HEK293 (cell line): ENCODE results near the gene TTC33.

Experiments used
- CTCF ChIA-PET: fragments of 350-600 bp; formaldehyde crosslinking; extraction: SDS; loops from one replicate; lab custom pipeline; 2021; ENCODE audit warnings: antibody characterized with exemption; lab: Yijun Ruan, JAX
- POLR2A ChIA-PET: fragments of 300-600 bp; formaldehyde crosslinking; extraction: SDS; loops from one replicate; lab custom pipeline; 2020; ENCODE audit warnings: antibody characterized with exemption, inconsistent platforms; lab: Yijun Ruan, JAX
- H3K27ac ChIP-seq: fragments of 200-500 bp; sonication (Bioruptor generic); 2 replicates; pipeline ENCODE4 v1.5.1; 2014; ENCODE audit warnings: low read depth, low read length, control low read depth, inconsistent platforms; ENCODE audit errors: extremely low read depth
- H3K36me3 ChIP-seq, 2 experiments: fragments of 200-500 bp in 1 of 2; sonication (Bioruptor generic) in 1 of 2; 1 replicate in 1 of 2; 2 replicates in 1 of 2; pipeline ENCODE4 v1.5.1; 2014 to 2017; ENCODE audit warnings: inconsistent platforms in 2 of 2, low read length in 2 of 2; ENCODE audit not compliant: control insufficient read depth in 2 of 2, insufficient read depth in 1 of 2
- H3K4me1 ChIP-seq: fragments of 200-500 bp; sonication (Bioruptor generic); 2 replicates; pipeline ENCODE4 v1.5.1; 2014; ENCODE audit warnings: mild to moderate bottlenecking, low read length, inconsistent platforms; ENCODE audit not compliant: control insufficient read depth, insufficient read depth
- H3K4me3 ChIP-seq: 2 replicates; pipeline ENCODE4 v1.5.1; 2011; ENCODE audit warnings: low read depth, mild to moderate bottlenecking, control low read depth, low read length, moderate library complexity
- H3K9me3 ChIP-seq: fragments of 200-500 bp; sonication (Bioruptor generic); 2 replicates; pipeline ENCODE4 v1.5.1; 2014; ENCODE audit warnings: low read depth, low read length, inconsistent platforms; ENCODE audit not compliant: control insufficient read depth, insufficient read depth
- INSM2 ChIP-seq: fragments of 450-650 bp; formaldehyde crosslinking; IDR thresholded peaks from 2 replicates; pipeline ENCODE4 v1.5.1; 2016; ENCODE audit warnings: missing biosample characterization, missing genetic modification characterization
- KLF1 ChIP-seq: fragments of 450-650 bp; formaldehyde crosslinking; IDR thresholded peaks from 2 replicates; pipeline ENCODE4 v1.5.1; 2016; ENCODE audit warnings: missing biosample characterization, missing genetic modification characterization
- PRDM6 ChIP-seq: fragments of 450-650 bp; formaldehyde crosslinking; IDR thresholded peaks from 2 replicates; pipeline ENCODE4 v1.5.1; 2017; ENCODE audit warnings: missing biosample characterization, missing genetic modification characterization
- SCRT1 ChIP-seq: fragments of 450-650 bp; formaldehyde crosslinking; IDR thresholded peaks from 2 replicates; pipeline ENCODE4 v1.5.1; 2016; ENCODE audit warnings: missing biosample characterization, missing genetic modification characterization, borderline replicate concordance
- TSHZ1 ChIP-seq: fragments of 450-650 bp; formaldehyde crosslinking; IDR thresholded peaks from 2 replicates; pipeline ENCODE4 v1.5.1; 2016; ENCODE audit warnings: missing biosample characterization, missing genetic modification characterization, borderline replicate concordance
- WT1 ChIP-seq: fragments of 450-650 bp; formaldehyde crosslinking; IDR thresholded peaks from 2 replicates; pipeline ENCODE4 v1.5.1; 2016; ENCODE audit warnings: missing biosample characterization, missing genetic modification characterization
- ZBTB1 ChIP-seq: fragments of 450-650 bp; formaldehyde crosslinking; IDR thresholded peaks from 2 replicates; pipeline ENCODE4 v1.5.1; 2016; ENCODE audit warnings: missing biosample characterization, missing genetic modification characterization
- ZFP3 ChIP-seq: fragments of 450-650 bp; formaldehyde crosslinking; IDR thresholded peaks from 2 replicates; pipeline ENCODE4 v1.5.1; 2016; ENCODE audit warnings: low read depth, missing biosample characterization, missing genetic modification characterization
- ZNF112 ChIP-seq: fragments of 450-650 bp; formaldehyde crosslinking; IDR thresholded peaks from 2 replicates; pipeline ENCODE4 v1.5.0; 2017; ENCODE audit warnings: missing biosample characterization, missing genetic modification characterization
- ZNF148 ChIP-seq: fragments of 450-650 bp; formaldehyde crosslinking; IDR thresholded peaks from 2 replicates; pipeline ENCODE4 v1.5.0; 2017; ENCODE audit warnings: missing biosample characterization, missing genetic modification characterization, borderline replicate concordance
- ZNF280C ChIP-seq: fragments of 450-650 bp; formaldehyde crosslinking; IDR thresholded peaks from 2 replicates; pipeline ENCODE4 v1.5.1; 2016; ENCODE audit warnings: missing biosample characterization, missing genetic modification characterization
- ZNF391 ChIP-seq: fragments of 450-650 bp; formaldehyde crosslinking; IDR thresholded peaks from 2 replicates; pipeline ENCODE4 v1.5.1; 2016; ENCODE audit warnings: low read depth, missing biosample characterization, missing genetic modification characterization, borderline replicate concordance
- ZNF555 ChIP-seq: fragments of 450-650 bp; formaldehyde crosslinking; conservative IDR thresholded peaks from 2 replicates; pipeline ENCODE4 v1.5.1; 2017; ENCODE audit warnings: missing biosample characterization, mild to moderate bottlenecking, missing genetic modification characterization, inconsistent platforms
- ZNF596 ChIP-seq: fragments of 450-650 bp; IDR thresholded peaks from 2 replicates; pipeline ENCODE4 v1.5.0; 2018; ENCODE audit warnings: missing biosample characterization, mild to moderate bottlenecking, missing genetic modification characterization, moderate library complexity
- ZNF621 ChIP-seq: fragments of 450-650 bp; formaldehyde crosslinking; IDR thresholded peaks from 2 replicates; pipeline ENCODE4 v1.5.1; 2017; ENCODE audit warnings: missing biosample characterization, missing genetic modification characterization
- ZNF623 ChIP-seq: fragments of 450-650 bp; formaldehyde crosslinking; IDR thresholded peaks from 2 replicates; pipeline ENCODE4 v1.5.1; 2016; ENCODE audit warnings: missing biosample characterization, missing genetic modification characterization
- ZNF747 ChIP-seq: fragments of 450-650 bp; formaldehyde crosslinking; IDR thresholded peaks from 2 replicates; pipeline ENCODE4 v1.5.1; 2016; ENCODE audit warnings: missing biosample characterization, missing genetic modification characterization
- ZNF791 ChIP-seq: fragments of 450-650 bp; formaldehyde crosslinking; IDR thresholded peaks from 2 replicates; pipeline ENCODE4 v1.5.1; 2016; ENCODE audit warnings: missing biosample characterization, missing genetic modification characterization
- ZNF837 ChIP-seq: fragments of 450-650 bp; formaldehyde crosslinking; IDR thresholded peaks from 2 replicates; pipeline ENCODE4 v1.5.1; 2016; ENCODE audit warnings: missing biosample characterization, missing genetic modification characterization
- TF ChIP-seq, protein P1 (sequence below): fragments of 450-650 bp; formaldehyde crosslinking; optimal IDR thresholded peaks from 2 replicates; pipeline ENCODE3; 2016; ENCODE audit warnings: missing biosample characterization, mild to moderate bottlenecking, missing genetic modification characterization
- TF ChIP-seq, protein P2 (sequence below): fragments of 450-650 bp; formaldehyde crosslinking; IDR thresholded peaks from 2 replicates; pipeline ENCODE4 v1.5.1; 2016; ENCODE audit warnings: missing biosample characterization, missing genetic modification characterization

TTC33 gene

DNA sequence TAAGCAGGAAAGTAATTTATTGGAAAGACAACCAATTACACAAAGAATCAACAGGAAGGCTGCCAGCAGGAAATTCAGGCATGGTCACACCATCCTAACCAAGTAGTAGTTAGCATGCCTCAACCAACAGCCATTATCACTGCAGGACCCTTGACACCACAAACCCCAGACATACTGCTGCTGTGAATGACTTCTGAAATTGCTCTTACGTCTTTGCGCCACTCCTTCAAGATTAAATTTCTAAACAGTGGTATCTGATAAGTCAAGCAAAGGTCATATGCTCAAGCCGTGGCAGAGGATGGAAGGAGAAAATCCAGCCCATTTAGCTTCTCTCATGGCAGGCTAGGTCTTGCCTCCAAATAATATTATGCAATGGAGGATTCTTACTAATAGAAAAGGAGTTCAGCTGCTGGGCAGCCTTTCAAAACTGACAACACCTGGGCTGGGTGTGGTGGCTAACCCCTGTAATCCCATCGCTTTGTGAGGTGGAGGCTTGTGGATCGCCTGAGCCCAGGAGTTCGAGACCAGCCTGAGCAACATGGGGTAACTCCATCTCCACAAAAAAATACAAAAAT lies 81.0 kb downstream of the TTC33 start (continued):
- TF ChIP-seq ZNF148 (tag by site-specific recombination) = no peak
- no peak for TF ChIP-seq ZNF837
- TF ChIP-seq INSM2 (tag by site-specific recombination) = no peak
- TF ChIP-seq ZNF112 (tag by site-specific recombination) = no peak
- TF ChIP-seq KLF1 (tag by site-specific recombination) = no peak
- no peak for TF ChIP-seq ZNF280C (tag by site-specific recombination)

- 0 out of 2 replicates have a peak, but pooled peaks cover 2% of the 10 kb centered on the region for H3K4me1 ChIP-seq
- H3K4me3 ChIP-seq = no peak overlapping the region
- no peaks in the 10 kb centered on the region for H3K36me3 ChIP-seq
- no peaks in the 10 kb centered on the region for H3K9me3 ChIP-seq
- no peak overlapping the region for H3K27ac ChIP-seq
- ChIA-PET POLR2A (interaction anchor here (0.8 kb wide), 1 partner anchor 116 kb away, joined by 3 read pairs; no protein-coding TSS in a partner anchor), CTCF (interaction anchor here (0.6 kb wide), 1 partner anchor 1094 kb away, joined by 3 read pairs; no protein-coding TSS in a partner anchor)
- TF ChIP-seq ZNF596 (tag by site-specific recombination) (no peak), ZNF621 (tag by site-specific recombination) (no peak), ZFP3 (tag by site-specific recombination) (no peak), ZNF555 (tag by site-specific recombination) (no peak), ZNF747 (no peak), ZBTB1 (tag by site-specific recombination) (no peak), ZNF623 (no peak), TSHZ1 (tag by site-specific recombination) (no peak), ZNF391 (tag by site-specific recombination) (no peak), WT1 (tag by site-specific recombination) (no peak), ZNF791 (no peak), SCRT1 (tag by site-specific recombination) (no peak), PRDM6 (no peak)
- TF ChIP-seq, protein P1, sequence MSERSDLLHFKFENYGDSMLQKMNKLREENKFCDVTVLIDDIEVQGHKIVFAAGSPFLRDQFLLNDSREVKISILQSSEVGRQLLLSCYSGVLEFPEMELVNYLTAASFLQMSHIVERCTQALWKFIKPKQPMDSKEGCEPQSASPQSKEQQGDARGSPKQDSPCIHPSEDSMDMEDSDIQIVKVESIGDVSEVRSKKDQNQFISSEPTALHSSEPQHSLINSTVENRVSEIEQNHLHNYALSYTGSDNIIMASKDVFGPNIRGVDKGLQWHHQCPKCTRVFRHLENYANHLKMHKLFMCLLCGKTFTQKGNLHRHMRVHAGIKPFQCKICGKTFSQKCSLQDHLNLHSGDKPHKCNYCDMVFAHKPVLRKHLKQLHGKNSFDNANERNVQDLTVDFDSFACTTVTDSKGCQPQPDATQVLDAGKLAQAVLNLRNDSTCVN (tag by site-specific recombination) = no peak
- TF ChIP-seq, protein P2, sequence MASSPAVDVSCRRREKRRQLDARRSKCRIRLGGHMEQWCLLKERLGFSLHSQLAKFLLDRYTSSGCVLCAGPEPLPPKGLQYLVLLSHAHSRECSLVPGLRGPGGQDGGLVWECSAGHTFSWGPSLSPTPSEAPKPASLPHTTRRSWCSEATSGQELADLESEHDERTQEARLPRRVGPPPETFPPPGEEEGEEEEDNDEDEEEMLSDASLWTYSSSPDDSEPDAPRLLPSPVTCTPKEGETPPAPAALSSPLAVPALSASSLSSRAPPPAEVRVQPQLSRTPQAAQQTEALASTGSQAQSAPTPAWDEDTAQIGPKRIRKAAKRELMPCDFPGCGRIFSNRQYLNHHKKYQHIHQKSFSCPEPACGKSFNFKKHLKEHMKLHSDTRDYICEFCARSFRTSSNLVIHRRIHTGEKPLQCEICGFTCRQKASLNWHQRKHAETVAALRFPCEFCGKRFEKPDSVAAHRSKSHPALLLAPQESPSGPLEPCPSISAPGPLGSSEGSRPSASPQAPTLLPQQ (tag by site-specific recombination) = no peak
These were observed 83.3 kb downstream of the TTC33 start for GRCh38 chr5:40672425-40672824.
